NCI-H524 treated with DMSO at 0.1 percent for 48 hours (cell line): Measurements from ENCODE around the gene SUN5.

Source experiments
- DNase-seq: peaks from one replicate; lab custom pipeline; 2025; lab: John Stamatoyannopoulos, UW

SUN5 gene

GRCh38 chr20:32995802-32996201, 8.4 kb downstream of the SUN5 start:
- DNase-seq: no peak

GRCh38 chr20:32993496-32994050, 10.7 kb downstream of the SUN5 start:
- DNase-seq: no peak

GRCh38 chr20:32991792-32992641, 12.2 kb downstream of the SUN5 start:
- no peak for DNase-seq

- DNase-seq: no peak
Observed at GRCh38 chr20:32991383-32991782, 12.8 kb downstream of the SUN5 start.

- no peak for DNase-seq
Observed at GRCh38 chr20:32990426-32990825, 13.8 kb downstream of the SUN5 start.

GRCh38 chr20:32989507-32990283, 14.5 kb downstream of the SUN5 start:
- no peak for DNase-seq

GRCh38 chr20:32988008-32988407, 16.2 kb downstream of the SUN5 start:
- DNase-seq: no peak

- no peak for DNase-seq
Observed at GRCh38 chr20:32987044-32987825, 17.0 kb downstream of the SUN5 start.

GRCh38 chr20:32986331-32986966, 17.8 kb downstream of the SUN5 start:
- no peak for DNase-seq

GRCh38 chr20:32985596-32985995, 18.6 kb downstream of the SUN5 start:
- no peak for DNase-seq

- DNase-seq: no peak
Observed at GRCh38 chr20:32984631-32985354, 19.4 kb downstream of the SUN5 start.

GRCh38 chr20:32984196-32984595, 20.0 kb downstream of the SUN5 start:
- DNase-seq: no peak

- no peak for DNase-seq
Observed at GRCh38 chr20:32983459-32984112, 20.6 kb downstream of the SUN5 start.

- peak; percentile 96 for DNase-seq
Observed at GRCh38 chr20:32982617-32983458, 21.4 kb downstream of the SUN5 start.

GRCh38 chr20:32980990-32981389, 23.2 kb downstream of the SUN5 start:
- DNase-seq: no peak

- DNase-seq: peak; percentile 86
Observed at GRCh38 chr20:32980131-32980941, 23.9 kb downstream of the SUN5 start.

GRCh38 chr20:32979201-32979998, 24.8 kb downstream of the SUN5 start:
- DNase-seq: no peak

- DNase-seq: no peak
Observed at GRCh38 chr20:32978009-32978335, 26.3 kb downstream of the SUN5 start.
